Adipocyte (in vitro differentiated cells): Measurements from ENCODE around the gene MIA3.
"Not testable (repeated sequence)": the region's sequence is repeated elsewhere in the genome, so short reads cannot be mapped to it uniquely, and the experiment has no call there.

ENCODE experiments used
- DNase-seq: peaks from one replicate; pipeline ENCODE4 v3.0.0-alpha.2; 2015; ENCODE audit warnings: low read depth
- H3K27me3 ChIP-seq: replicated peaks from 2 replicates; pipeline ENCODE4 v1.7.0; 2013; ENCODE audit warnings: mild to moderate bottlenecking, low read length, moderate library complexity; ENCODE audit not compliant: control insufficient read depth, insufficient read depth
- H3K36me3 ChIP-seq: 2 replicates; pipeline ENCODE4 v1.7.0; 2013; ENCODE audit warnings: low read length, mild to moderate bottlenecking, moderate library complexity; ENCODE audit not compliant: control insufficient read depth, insufficient read depth, severe bottlenecking
- H3K4me1 ChIP-seq: 2 replicates; pipeline ENCODE4 v1.7.0; 2013; ENCODE audit warnings: mild to moderate bottlenecking, low read length, moderate library complexity; ENCODE audit not compliant: control insufficient read depth, insufficient read depth
- H3K4me3 ChIP-seq: 2 replicates; pipeline ENCODE4 v1.7.0; 2013; ENCODE audit warnings: mild to moderate bottlenecking, low read length, moderate library complexity
- H3K9ac ChIP-seq: 2 replicates; pipeline ENCODE4 v1.7.0; 2013; ENCODE audit warnings: mild to moderate bottlenecking, low read length, moderate library complexity
- H3K9me3 ChIP-seq: 2 replicates; pipeline ENCODE4 v1.7.0; 2013; ENCODE audit warnings: mild to moderate bottlenecking, low read length, moderate library complexity; ENCODE audit not compliant: control insufficient read depth

Gene MIA3

DNA sequence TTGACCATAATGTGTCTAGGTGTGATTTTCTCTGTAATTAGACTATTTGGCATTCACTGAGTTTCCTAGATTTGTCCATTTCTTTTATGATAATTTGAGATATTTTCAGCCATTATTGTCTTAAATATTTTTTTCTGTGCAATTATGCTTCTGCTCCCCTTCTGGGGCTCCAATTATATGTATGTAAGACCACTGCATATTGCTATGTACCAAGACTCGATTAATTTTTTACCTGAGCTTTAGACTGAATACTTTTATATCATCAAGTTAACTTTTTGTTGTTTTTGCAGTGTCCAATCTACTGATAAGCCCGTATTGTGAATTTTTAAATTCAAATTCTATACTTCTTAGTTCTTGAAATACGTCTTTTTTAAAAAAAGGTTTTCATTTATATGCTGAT is 23.1 kb upstream of the MIA3 start:
- Histone ChIP-seq H3K36me3 (no peaks in the 10 kb centered on the region), H3K27me3 (no peaks in the 10 kb centered on the region), H3K9ac (no peak overlapping the region), H3K4me1 (peaks cover 5% of the 10 kb centered on the region), H3K4me3 (no peak overlapping the region), H3K9me3 (no peaks in the 10 kb centered on the region)
- DNase-seq = no peak

- Histone ChIP-seq H3K9ac (no peak overlapping the region), H3K27me3 (no peaks in the 10 kb centered on the region), H3K36me3 (no peaks in the 10 kb centered on the region), H3K4me3 (no peak overlapping the region), H3K9me3 (no peaks in the 10 kb centered on the region), H3K4me1 (no peaks in the 10 kb centered on the region)
- no peak for DNase-seq
These were observed 21.2 kb upstream of the MIA3 start for GRCh38 chr1:222596696-222597095.

DNA sequence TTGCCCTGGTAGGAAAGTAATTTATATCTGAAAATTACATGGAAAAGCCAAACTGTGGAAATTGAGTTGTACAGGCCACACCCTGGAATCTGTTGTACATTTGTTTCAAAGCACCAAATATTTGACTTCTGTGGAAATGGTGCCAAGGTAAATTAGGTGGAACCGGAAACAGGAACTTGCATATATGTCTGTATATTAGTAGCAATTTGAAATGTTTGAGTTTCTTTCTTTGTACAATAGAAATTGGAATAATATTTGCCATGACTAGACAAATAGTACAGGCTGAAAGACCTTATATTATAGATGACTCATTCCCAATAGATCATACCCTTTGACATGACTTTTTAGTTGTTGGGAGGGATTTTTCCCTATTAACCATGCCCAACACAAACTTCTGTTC is 17.6 kb upstream of the MIA3 start:
- peak; percentile 22 for DNase-seq
- Histone ChIP-seq H3K9ac (no peak overlapping the region), H3K4me1 (no peaks in the 10 kb centered on the region), H3K4me3 (no peak overlapping the region), H3K36me3 (no peaks in the 10 kb centered on the region), H3K27me3 (no peaks in the 10 kb centered on the region), H3K9me3 (no peaks in the 10 kb centered on the region)

GRCh38 chr1:222601257-222601656 is 16.6 kb upstream of the MIA3 start:
- Histone ChIP-seq H3K36me3 (no peaks in the 10 kb centered on the region), H3K9ac (no peak overlapping the region), H3K9me3 (no peaks in the 10 kb centered on the region), H3K4me3 (no peak overlapping the region), H3K27me3 (no peaks in the 10 kb centered on the region), H3K4me1 (no peaks in the 10 kb centered on the region)
- DNase-seq = no peak

DNA sequence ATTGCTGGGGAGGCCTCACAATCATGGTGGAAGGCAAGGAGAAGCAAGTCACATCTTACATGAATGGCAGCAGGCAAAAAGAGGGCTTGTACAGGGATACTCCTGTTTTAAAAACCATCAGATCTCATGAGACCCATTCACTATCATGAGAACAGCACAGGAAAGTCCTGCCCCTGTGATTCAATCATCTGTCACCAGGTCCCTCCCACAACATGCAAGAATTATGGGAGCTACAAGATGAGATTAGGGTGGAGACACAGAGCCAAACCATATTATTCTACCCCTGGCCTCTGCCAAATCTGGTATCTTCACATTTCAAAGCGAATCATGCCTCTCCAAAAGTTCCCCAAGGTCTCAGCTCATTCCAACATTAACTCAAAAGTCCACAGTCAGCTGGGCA is 11.1 kb upstream of the MIA3 start:
- no peaks in the 10 kb centered on the region for H3K36me3 ChIP-seq
- no peak overlapping the region for H3K9ac ChIP-seq
- H3K27me3 ChIP-seq = no peaks in the 10 kb centered on the region
- H3K4me3 ChIP-seq = no peak overlapping the region
- H3K9me3 ChIP-seq = no peaks in the 10 kb centered on the region
- DNase-seq = no peak
- no peaks in the 10 kb centered on the region for H3K4me1 ChIP-seq

- not testable (repeated sequence) for DNase-seq, H3K36me3 ChIP-seq, H3K9ac ChIP-seq, H3K4me1 ChIP-seq, H3K4me3 ChIP-seq, H3K27me3 ChIP-seq, H3K9me3 ChIP-seq
These were observed 8.8 kb upstream of the MIA3 start for GRCh38 chr1:222609111-222609510.

GRCh38 chr1:222610728-222611127 is 7.2 kb upstream of the MIA3 start:
- H3K9me3 ChIP-seq = no peaks in the 10 kb centered on the region
- no peak overlapping the region for H3K9ac ChIP-seq
- DNase-seq = no peak
- H3K27me3 ChIP-seq = no peaks in the 10 kb centered on the region
- no peaks in the 10 kb centered on the region for H3K4me1 ChIP-seq
- no peak overlapping the region for H3K4me3 ChIP-seq
- H3K36me3 ChIP-seq = no peaks in the 10 kb centered on the region

DNA sequence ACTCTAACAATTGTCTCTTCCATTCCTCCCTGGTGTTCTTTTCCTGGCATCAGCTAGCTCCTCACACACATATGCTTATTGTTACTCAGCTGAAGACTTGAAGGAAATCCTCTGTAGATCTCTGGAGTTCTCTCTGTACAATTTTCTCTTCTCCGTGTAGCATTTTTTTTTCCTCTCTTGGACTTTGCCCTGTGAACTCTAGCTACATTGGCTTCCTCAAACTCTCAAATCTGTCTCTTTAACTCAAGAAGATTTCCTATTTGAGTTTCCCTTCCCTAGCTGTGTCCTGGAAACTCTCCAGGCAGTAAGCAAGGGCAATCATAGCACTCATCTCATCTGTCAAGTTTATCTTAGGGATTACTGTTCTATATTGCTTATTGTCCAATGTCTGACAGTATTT is 4.3 kb upstream of the MIA3 start:
- Histone ChIP-seq H3K27me3 (no peaks in the 10 kb centered on the region), H3K4me1 (peaks cover 14% of the 10 kb centered on the region), H3K36me3 (no peaks in the 10 kb centered on the region), H3K4me3 (no peak overlapping the region), H3K9me3 (no peaks in the 10 kb centered on the region), H3K9ac (no peak overlapping the region)
- DNase-seq = no peak

GRCh38 chr1:222616525-222616924 is 1.4 kb upstream of the MIA3 start:
- DNase-seq = peak; percentile 80
- Histone ChIP-seq H3K4me1 (peaks cover 22% of the 10 kb centered on the region), H3K9me3 (no peaks in the 10 kb centered on the region), H3K9ac (no peak overlapping the region), H3K27me3 (no peaks in the 10 kb centered on the region), H3K36me3 (no peaks in the 10 kb centered on the region), H3K4me3 (no peak overlapping the region)

- H3K9me3 ChIP-seq = no peaks in the 10 kb centered on the region
- H3K9ac ChIP-seq = peak overlapping the region; percentile 64
- H3K4me1 ChIP-seq = peaks cover 22% of the 10 kb centered on the region
- H3K36me3 ChIP-seq = peaks cover under 1% of the 10 kb centered on the region
- DNase-seq = peak; percentile 99
- peak overlapping the region; percentile 79 for H3K4me3 ChIP-seq
- H3K27me3 ChIP-seq = no peaks in the 10 kb centered on the region
These were observed 438 bp upstream of the MIA3 start for GRCh38 chr1:222617367-222617951.

DNA sequence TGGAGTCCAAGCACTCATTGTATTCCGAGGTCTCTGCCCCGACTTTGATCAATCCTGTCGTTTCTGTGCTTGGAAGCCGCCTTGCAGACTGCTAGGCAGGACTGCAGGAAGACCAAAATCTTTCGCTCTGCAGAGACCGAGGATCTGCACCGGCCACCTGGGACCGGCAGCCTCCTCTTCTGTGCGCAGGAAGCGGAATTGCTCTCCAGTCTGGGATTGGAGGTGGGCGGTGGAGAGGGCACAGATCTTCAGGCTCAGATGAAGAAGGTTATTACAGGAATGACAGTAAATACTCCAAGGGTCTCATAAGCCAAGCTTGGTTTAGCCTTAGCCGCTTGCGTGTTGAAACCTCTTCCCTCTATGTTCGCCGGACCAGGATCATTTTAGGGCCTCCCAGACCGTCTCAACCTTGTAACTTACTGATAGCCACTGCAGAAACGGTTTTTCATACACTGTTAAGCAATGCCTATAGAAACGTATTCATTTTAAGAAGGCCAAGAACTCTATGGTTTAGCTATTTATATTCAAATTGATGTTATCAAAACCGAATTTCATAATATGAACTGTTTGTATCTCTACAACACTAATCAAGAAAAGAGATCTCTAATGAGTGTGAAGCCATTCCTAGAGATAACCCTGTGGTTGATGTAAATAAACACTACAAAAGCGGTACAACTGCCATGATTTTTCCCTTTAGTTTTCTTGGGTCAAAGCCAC is 1.1 kb downstream of the MIA3 start:
- H3K27me3 ChIP-seq = no peaks in the 10 kb centered on the region
- DNase-seq = peak; percentile 60
- peak overlapping the region; percentile 93 for H3K4me3 ChIP-seq
- H3K36me3 ChIP-seq = peaks cover 16% of the 10 kb centered on the region
- H3K4me1 ChIP-seq = peaks cover 22% of the 10 kb centered on the region
- peak overlapping the region; percentile 87 for H3K9ac ChIP-seq
- H3K9me3 ChIP-seq = no peaks in the 10 kb centered on the region

- no peak overlapping the region for H3K4me3 ChIP-seq
- peaks cover 22% of the 10 kb centered on the region for H3K4me1 ChIP-seq
- no peak for DNase-seq
- no peaks in the 10 kb centered on the region for H3K27me3 ChIP-seq
- no peak overlapping the region for H3K9ac ChIP-seq
- H3K9me3 ChIP-seq = no peaks in the 10 kb centered on the region
- peaks cover 28% of the 10 kb centered on the region for H3K36me3 ChIP-seq
These were observed 2.7 kb downstream of the MIA3 start for GRCh38 chr1:222620566-222620965.
